NCI-H524 (cell line): ENCODE data around the gene MRPL54.
"Not testable (repeated sequence)": the region's sequence is repeated elsewhere in the genome, so short reads cannot be mapped to it uniquely, and the experiment has no call there.

ENCODE experiments used
- DNase-seq, 2 experiments: peaks; one replicate each; lab custom pipeline; 2025; lab: John Stamatoyannopoulos, UW

The MRPL54 gene

GRCh38 chr19:3740431-3740830 is 22.1 kb upstream of the MRPL54 start:
- DNase-seq, result no peak

GRCh38 chr19:3743486-3743885 is 19.0 kb upstream of the MRPL54 start:
- DNase-seq, result no peak

GRCh38 chr19:3745363-3746045 is 17.0 kb upstream of the MRPL54 start:
- no peak for DNase-seq

GRCh38 chr19:3746371-3747056 is 16.0 kb upstream of the MRPL54 start:
- peak in 1 of 2 experiments; percentile 68 for DNase-seq

- DNase-seq, result no peak
Observed at GRCh38 chr19:3748965-3749364, 13.5 kb upstream of the MRPL54 start.

GRCh38 chr19:3750211-3750610 is 12.3 kb upstream of the MRPL54 start:
- DNase-seq, result no peak

- no peak for DNase-seq
Observed at GRCh38 chr19:3751236-3751635, 11.2 kb upstream of the MRPL54 start.

GRCh38 chr19:3752492-3752891 is 10.0 kb upstream of the MRPL54 start:
- DNase-seq, result no peak

- no peak for DNase-seq
Observed at GRCh38 chr19:3753631-3754410, 8.7 kb upstream of the MRPL54 start.

GRCh38 chr19:3757705-3758104 is 4.8 kb upstream of the MRPL54 start:
- not testable (repeated sequence) for DNase-seq

- DNase-seq, result not testable (repeated sequence)
Observed at GRCh38 chr19:3758297-3758696, 4.2 kb upstream of the MRPL54 start.

GRCh38 chr19:3759482-3760254 is 2.8 kb upstream of the MRPL54 start:
- no peak for DNase-seq

GRCh38 chr19:3760871-3761361 is 1.6 kb upstream of the MRPL54 start:
- DNase-seq, result no peak

- DNase-seq, result peak; percentile 94 to 95
Observed at GRCh38 chr19:3761382-3762129, 926 bp upstream of the MRPL54 start, which contains the start of gene APBA3. Gene APBA3 (minus strand): TSS chr19:3761692. CDS start chr19:3760264, 1,428 bp downstream.

GRCh38 chr19:3762130-3762473 is 380 bp upstream of the MRPL54 start:
- no peak for DNase-seq

- no peak for DNase-seq
Observed at GRCh38 chr19:3765121-3765520, 2.6 kb downstream of the MRPL54 start.

GRCh38 chr19:3765757-3766156 is 3.3 kb downstream of the MRPL54 start:
- not testable (repeated sequence) for DNase-seq

- DNase-seq, result no peak
Observed at GRCh38 chr19:3766520-3766919, 4.0 kb downstream of the MRPL54 start.

GRCh38 chr19:3767050-3767449 is 4.6 kb downstream of the MRPL54 start:
- no peak for DNase-seq

GRCh38 chr19:3768015-3768747 is 5.7 kb downstream of the MRPL54 start:
- peak; percentile 89 to 92 for DNase-seq

GRCh38 chr19:3768748-3769099 is 6.2 kb downstream of the MRPL54 start:
- DNase-seq, result no peak
